Adrenal gland (tissue), 12 donors: ENCODE measurements around the gene ST3GAL3. TPM values are rescaled to one million over a fixed set of nuclear protein-coding genes. Genes with fewer than 3 reads are reported as not detected.

Source experiments
- DNase-seq, 7 donors: peaks; one replicate each; pipeline ENCODE4 v3.0.0-alpha.2; 2019 to 2020
- H3K27ac ChIP-seq, 5 donors: fragments of 200-600 bp; sonication (generic) in 4 of 5; 1 replicate in 3 of 5; 2 replicates in 2 of 5; pipeline versions ENCODE4 v1.5.1 to v1.8.0; 2016 to 2020; ENCODE audit warnings: mild to moderate bottlenecking in 1 of 5
- H3K27me3 ChIP-seq: fragments of 200-600 bp; 2 replicates; pipeline ENCODE4 v1.8.0; 2021
- H3K36me3 ChIP-seq, 2 donors: fragments of 200-600 bp; replicated peaks in 1 of 2; 1 replicate in 1 of 2; 2 replicates in 1 of 2; pipeline versions ENCODE4 v1.5.1 to v1.8.0; 2018 to 2022
- H3K4me1 ChIP-seq, 2 donors: fragments of 200-600 bp; replicated peaks in 1 of 2; 1 replicate in 1 of 2; 2 replicates in 1 of 2; pipeline versions ENCODE4 v1.5.1 to v1.8.0; 2018 to 2021
- H3K4me3 ChIP-seq, 4 donors: fragments of 200-600 bp; sonication (generic) in 3 of 4; one replicate each; pipeline ENCODE4 v1.5.1; 2016 to 2018
- H3K9me3 ChIP-seq, 3 donors: fragments of 200-600 bp; sonication (generic) in 1 of 3; replicated peaks in 1 of 3; 1 replicate in 2 of 3; 2 replicates in 1 of 3; pipeline versions ENCODE4 v1.5.1 to v1.8.0; 2016 to 2021
- POLR2A ChIP-seq, 2 donors: fragments of 450-650 bp; IDR thresholded peaks; one replicate each; pipeline ENCODE4 v1.6.1; 2017; ENCODE audit warnings: antibody characterized with exemption in 2 of 2, mild to moderate bottlenecking in 2 of 2, moderate library complexity in 1 of 2
- WGBS, 4 donors: extraction: QIAGEN DNeasy Blood & Tissue Kit in 2 of 4; methylation state at CpG; one replicate each; pipeline versions ENCODE4 v1.1.5 to v1.1.7; 2013 to 2017; 5-methylcytosine and 5-hydroxymethylcytosine counted together
- intact Hi-C, 2 donors: fragments of 100-400 bp; cut with DNase I; formaldehyde crosslinking; loops; one replicate each; pipeline versions ENCODE4 v1.14.1 to v1.15.0; 2022 to 2023
- polyA plus RNA-seq, 3 donors: library from polyadenylated mRNA; stranded (reverse); fragments of 200-250 nt in 2 of 3; fragments of 350-450 nt in 1 of 3; fragmentation: Illumina TruSeq in 1 of 3; extraction: RNeasy Lipid Tissue Mini Kit (QIAGEN cat#74804) in 1 of 3; gene quantifications; one replicate each; pipeline ENCODE4 v1.2.3, GENCODE V29; 2013 to 2014
- total RNA-seq, 9 donors: library from RNA; depleted of rRNA in 4 of 9; stranded (reverse); fragments of >200 nt in 4 of 9; fragments of 120-200 nt in 1 of 9; fragmentation: NEBNext Ultra II Directional in 1 of 9; extraction: Animal tissue kit (Norgen Biotek cat#: 25700) in 1 of 9; gene quantifications; one replicate each; pipeline versions ENCODE4 v1.1.0 to v1.2.4, GENCODE V29; 2013 to 2023
- TF ChIP-seq, protein P1 (sequence below), 6 experiments: fragments of 450-650 bp in 4 of 6; fragments of 200-600 bp in 2 of 6; sonication (generic) in 1 of 6; IDR thresholded peaks; 1 replicate in 5 of 6; 2 replicates in 1 of 6; pipeline versions ENCODE4 v1.5.1 to v1.8.0; 2016 to 2021; ENCODE audit warnings: antibody characterized with exemption in 6 of 6, mild to moderate bottlenecking in 2 of 6, moderate library complexity in 1 of 6
- donor health status: healthy with polysubstance abuse.
- donor health status: Bipolar disorder and iron deficiency.
- donor health status: DM: yes; HTN: yes; CAD: no.
- donor health status: DM: no; HTN: no; CAD: no.
- donor health status: DM: no; HTN: no; CAD: no.
- donor health status: DM: yes; HTN: yes; CAD: no.

The ST3GAL3 gene
- total and polyA plus RNA-seq, 12 donors = 15.6 to 47.5 (median 27.7) TPM

DNA sequence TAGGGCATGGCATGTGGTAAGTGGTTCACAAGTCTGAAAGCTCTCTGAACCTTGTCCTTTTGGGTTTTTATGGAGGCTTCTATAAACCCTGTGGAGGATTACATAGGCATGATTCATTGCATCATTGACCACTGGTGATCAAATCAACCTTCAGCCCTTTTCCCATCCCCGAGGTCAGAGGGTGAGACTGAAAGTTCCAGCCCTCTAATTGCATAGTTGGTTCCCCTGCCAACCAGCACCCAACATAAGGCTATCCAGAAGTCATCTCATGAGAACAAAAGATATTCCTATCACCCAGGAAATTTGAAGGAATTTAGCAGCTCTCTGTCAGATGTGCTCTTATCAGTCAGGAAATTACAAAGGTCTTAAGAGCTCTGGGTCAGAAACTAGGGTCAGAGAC lies 136.8 kb downstream of the ST3GAL3 start:
- no peak overlapping the region for H3K27ac ChIP-seq
- no peaks in the 10 kb centered on the region for H3K36me3 ChIP-seq
- no peak overlapping the region for H3K4me3 ChIP-seq
- no peak for DNase-seq
- no peaks in the 10 kb centered on the region for H3K4me1 ChIP-seq
- H3K27me3 ChIP-seq = no peaks in the 10 kb centered on the region
- intact Hi-C loops = no loop called here
- H3K9me3 ChIP-seq = no peaks in the 10 kb centered on the region
- WGBS, 4 donors = 80 to 100% (median 89%) methylated on average over 1 of the region's 1 CpG
- TF ChIP-seq, protein P1, sequence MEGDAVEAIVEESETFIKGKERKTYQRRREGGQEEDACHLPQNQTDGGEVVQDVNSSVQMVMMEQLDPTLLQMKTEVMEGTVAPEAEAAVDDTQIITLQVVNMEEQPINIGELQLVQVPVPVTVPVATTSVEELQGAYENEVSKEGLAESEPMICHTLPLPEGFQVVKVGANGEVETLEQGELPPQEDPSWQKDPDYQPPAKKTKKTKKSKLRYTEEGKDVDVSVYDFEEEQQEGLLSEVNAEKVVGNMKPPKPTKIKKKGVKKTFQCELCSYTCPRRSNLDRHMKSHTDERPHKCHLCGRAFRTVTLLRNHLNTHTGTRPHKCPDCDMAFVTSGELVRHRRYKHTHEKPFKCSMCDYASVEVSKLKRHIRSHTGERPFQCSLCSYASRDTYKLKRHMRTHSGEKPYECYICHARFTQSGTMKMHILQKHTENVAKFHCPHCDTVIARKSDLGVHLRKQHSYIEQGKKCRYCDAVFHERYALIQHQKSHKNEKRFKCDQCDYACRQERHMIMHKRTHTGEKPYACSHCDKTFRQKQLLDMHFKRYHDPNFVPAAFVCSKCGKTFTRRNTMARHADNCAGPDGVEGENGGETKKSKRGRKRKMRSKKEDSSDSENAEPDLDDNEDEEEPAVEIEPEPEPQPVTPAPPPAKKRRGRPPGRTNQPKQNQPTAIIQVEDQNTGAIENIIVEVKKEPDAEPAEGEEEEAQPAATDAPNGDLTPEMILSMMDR (IDR thresholded peaks at IDR 0.05) = no peak
- TF ChIP-seq POLR2A (IDR thresholded peaks at IDR 0.05) = no peak

DNA sequence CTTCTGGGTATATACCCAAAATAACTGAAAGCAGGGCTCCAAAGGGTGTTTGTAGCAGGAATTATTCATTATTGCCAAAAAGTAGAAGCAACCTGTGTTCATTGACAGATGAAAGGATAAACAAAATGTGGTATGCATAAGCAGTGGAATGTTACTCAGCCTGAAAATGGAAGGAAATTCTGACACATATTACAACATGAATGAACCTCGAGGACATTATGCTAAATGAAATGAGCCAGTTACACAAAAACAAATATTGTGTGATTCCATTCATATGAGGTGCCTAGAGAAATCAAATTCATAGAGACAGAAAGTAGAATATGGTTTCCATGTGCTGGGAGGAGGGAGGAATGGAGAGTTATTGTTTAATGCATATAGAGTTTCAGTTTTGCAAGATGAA lies 140.0 kb downstream of the ST3GAL3 start:
- Histone ChIP-seq H3K36me3 (no peaks in the 10 kb centered on the region), H3K9me3 (no peaks in the 10 kb centered on the region), H3K27ac (no peak overlapping the region), H3K27me3 (no peaks in the 10 kb centered on the region), H3K4me3 (no peak overlapping the region), H3K4me1 (no peaks in the 10 kb centered on the region)
- DNase-seq = no peak
- 80 to 85% (median 83%) methylated on average over 1 of the region's 1 CpG for WGBS, 4 donors
- no peak for TF ChIP-seq POLR2A (IDR thresholded peaks at IDR 0.05)
- TF ChIP-seq, protein P1 (IDR thresholded peaks at IDR 0.05) = no peak
- intact Hi-C loops = no loop called here

GRCh38 chr1:43847882-43848281 lies 140.5 kb downstream of the ST3GAL3 start:
- no peak for DNase-seq
- Histone ChIP-seq H3K36me3 (no peaks in the 10 kb centered on the region), H3K9me3 (no peaks in the 10 kb centered on the region), H3K4me3 (no peak overlapping the region), H3K4me1 (peaks cover 0 to 1% of the 10 kb centered on the region in 2 donors), H3K27me3 (no peaks in the 10 kb centered on the region), H3K27ac (no peak overlapping the region)
- intact Hi-C loops = no loop called here
- WGBS, 4 donors = 91 to 98% (median 95%) methylated on average over 4 of the region's 4 CpGs
- TF ChIP-seq, protein P1 (IDR thresholded peaks at IDR 0.05) = no peak
- no peak for TF ChIP-seq POLR2A (IDR thresholded peaks at IDR 0.05)

DNA sequence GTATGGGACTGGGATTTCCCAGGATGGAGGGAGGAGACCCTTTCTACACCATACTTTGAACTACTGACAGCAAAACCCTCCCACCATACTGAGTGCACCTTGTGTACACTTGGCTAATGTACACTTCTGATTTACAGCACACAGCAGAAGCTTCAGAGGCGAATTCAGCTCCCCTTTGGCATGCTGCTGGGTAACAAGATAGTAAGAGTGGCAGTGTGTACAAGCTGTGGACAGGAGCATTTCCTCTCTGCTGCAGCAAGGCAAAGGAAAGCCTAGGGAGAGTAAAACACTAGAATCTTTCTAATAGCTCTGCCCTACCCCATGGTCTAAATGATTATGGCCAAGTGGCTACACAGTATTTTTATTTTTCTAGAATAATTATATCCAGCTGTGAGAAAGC lies 142.3 kb downstream of the ST3GAL3 start:
- Histone ChIP-seq H3K4me1 (peaks cover 0 to 9% of the 10 kb centered on the region in 2 donors), H3K27me3 (no peaks in the 10 kb centered on the region), H3K27ac (no peak overlapping the region), H3K9me3 (no peaks in the 10 kb centered on the region), H3K36me3 (no peaks in the 10 kb centered on the region), H3K4me3 (no peak overlapping the region)
- no peak for TF ChIP-seq POLR2A (IDR thresholded peaks at IDR 0.05)
- TF ChIP-seq, protein P1 (IDR thresholded peaks at IDR 0.05) = no peak
- intact Hi-C loops = no loop called here
- 71 to 91% (median 88%) methylated on average over 1 of the region's 1 CpG for WGBS, 4 donors
- DNase-seq = no peak
